Natural killer cell (primary cell): ENCODE measurements around the gene SHF. TPM values are rescaled to one million over a fixed set of nuclear protein-coding genes. Genes with fewer than 3 reads are reported as not detected.

Source experiments
- ATAC-seq, 3 donors: fragments of 150-1000 bp in 2 of 3; fragments of 200-7000 bp in 1 of 3; cut with Tn5 transposase; 1 replicate in 1 of 3; 2 replicates in 2 of 3; pipeline ENCODE4 v1.10.0; 2021; ENCODE audit warnings: mild to moderate bottlenecking in 2 of 3, moderate library complexity in 2 of 3
- DNase-seq, 2 donors: peaks; one replicate each; pipeline versions ENCODE4 v3.0.0 to v3.0.0-alpha.2; 2013 to 2021; ENCODE audit warnings: mixed read lengths in 1 of 2
- H3K27ac ChIP-seq: one replicate; pipeline ENCODE4 v1.5.1; 2013; ENCODE audit warnings: mild to moderate bottlenecking, low read length
- H3K27me3 ChIP-seq: one replicate; pipeline ENCODE4 v1.6.1; 2013; ENCODE audit warnings: low read length; ENCODE audit not compliant: control insufficient read depth, insufficient read depth
- H3K36me3 ChIP-seq: one replicate; pipeline ENCODE4 v1.6.1; 2013; ENCODE audit warnings: low read length; ENCODE audit not compliant: control insufficient read depth, insufficient read depth
- H3K4me1 ChIP-seq: one replicate; pipeline ENCODE4 v1.6.1; 2013; ENCODE audit warnings: low read length; ENCODE audit not compliant: control insufficient read depth, insufficient read depth
- H3K4me3 ChIP-seq: one replicate; pipeline ENCODE4 v1.5.1; 2013; ENCODE audit warnings: low read length
- H3K9me3 ChIP-seq: one replicate; pipeline ENCODE4 v1.6.1; 2013; ENCODE audit warnings: low read length; ENCODE audit not compliant: control insufficient read depth, insufficient read depth
- H3K27ac Mint-ChIP-seq, 2 donors: one replicate each; pipeline ENCODE4 v1.8.0; 2022; ENCODE audit warnings: mild to moderate bottlenecking in 2 of 2, mixed read lengths in 2 of 2, moderate library complexity in 1 of 2
- H3K27me3 Mint-ChIP-seq, 2 donors: one replicate each; pipeline ENCODE4 v1.8.0; 2022; ENCODE audit warnings: low read depth in 2 of 2, mixed read lengths in 2 of 2
- H3K36me3 Mint-ChIP-seq: one replicate; pipeline ENCODE4 v1.8.0; 2022; ENCODE audit warnings: mixed read lengths
- H3K4me1 Mint-ChIP-seq, 2 donors: one replicate each; pipeline ENCODE4 v1.8.0; 2022; ENCODE audit warnings: mixed read lengths in 2 of 2
- H3K4me3 Mint-ChIP-seq: one replicate; pipeline ENCODE4 v1.8.0; 2022; ENCODE audit warnings: mild to moderate bottlenecking, moderate library complexity, mixed read lengths
- H3K9me3 Mint-ChIP-seq, 2 donors: one replicate each; pipeline ENCODE4 v1.8.0; 2022; ENCODE audit warnings: mixed read lengths in 2 of 2
- WGBS: methylation state at CpG from one replicate; pipeline ENCODE4 v1.1.7; 2013; ENCODE audit warnings: missing lambda C conversion rate; ENCODE audit not compliant: insufficient coverage; 5-methylcytosine and 5-hydroxymethylcytosine counted together
- intact Hi-C: fragments of 100-400 bp; cut with micrococcal nuclease; formaldehyde crosslinking; loops from one replicate; pipeline ENCODE4 v1.14.2; 2022
- total RNA-seq, 4 donors: library from RNA; stranded (reverse); fragments of 120-200 nt in 1 of 4; gene quantifications; one replicate each; pipeline versions ENCODE4 v1.2.3 to v1.2.4, GENCODE V29; 2013 to 2022
- TF ChIP-seq, protein P1 (sequence below): fragments of 200-600 bp; IDR thresholded peaks from one replicate; pipeline ENCODE4 v1.8.0; 2022; ENCODE audit warnings: antibody characterized with exemption

SHF gene
- total RNA-seq, 3 donors from 2014 or later (not counting 1 experiment from before 2014, with no cell fraction given), result 0.94 to 2.4 (median 1.7) TPM

DNA sequence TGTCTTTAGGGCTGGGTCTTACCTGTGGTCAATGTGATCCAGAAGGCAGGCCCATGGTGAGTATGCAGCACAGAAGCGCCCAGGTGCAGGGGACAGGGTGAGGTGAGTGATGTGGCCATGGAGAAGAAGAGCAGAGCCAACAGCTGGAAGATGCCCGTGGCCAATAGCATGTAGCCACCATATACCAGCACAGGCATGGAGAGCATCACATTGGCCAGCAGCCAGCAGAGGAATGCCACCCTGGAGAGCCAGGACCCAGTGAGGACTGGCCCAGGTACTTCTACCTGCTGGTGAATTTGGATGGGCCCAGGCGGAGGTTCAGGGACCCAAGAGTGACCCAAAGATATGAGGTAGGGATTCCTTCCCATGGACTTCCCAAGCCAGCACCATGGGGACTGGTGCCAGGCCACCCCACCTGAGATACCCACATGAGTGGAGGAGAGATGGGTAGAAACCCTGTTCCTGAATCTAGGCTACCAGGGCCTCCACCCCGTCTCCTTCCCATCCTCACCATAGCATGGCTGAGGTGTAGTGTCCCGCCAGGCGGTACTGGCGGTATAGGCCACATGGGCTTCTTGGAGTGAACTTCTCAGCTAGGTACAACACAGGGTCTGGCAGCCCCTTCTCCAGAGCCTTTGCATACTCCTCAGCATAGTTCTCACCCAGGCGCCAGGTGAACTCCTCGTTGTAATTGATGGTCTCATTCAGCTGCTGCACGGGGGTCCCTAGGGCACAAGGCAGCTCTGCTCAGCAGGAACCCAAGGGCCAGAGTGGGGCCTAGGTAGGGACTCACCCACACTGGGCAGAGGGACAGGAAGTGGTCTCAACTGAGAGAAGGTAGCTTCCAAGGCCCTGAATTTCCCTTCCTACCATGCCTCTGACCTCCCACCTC lies 67.4 kb downstream of the SHF start:
- TF ChIP-seq, protein P1, sequence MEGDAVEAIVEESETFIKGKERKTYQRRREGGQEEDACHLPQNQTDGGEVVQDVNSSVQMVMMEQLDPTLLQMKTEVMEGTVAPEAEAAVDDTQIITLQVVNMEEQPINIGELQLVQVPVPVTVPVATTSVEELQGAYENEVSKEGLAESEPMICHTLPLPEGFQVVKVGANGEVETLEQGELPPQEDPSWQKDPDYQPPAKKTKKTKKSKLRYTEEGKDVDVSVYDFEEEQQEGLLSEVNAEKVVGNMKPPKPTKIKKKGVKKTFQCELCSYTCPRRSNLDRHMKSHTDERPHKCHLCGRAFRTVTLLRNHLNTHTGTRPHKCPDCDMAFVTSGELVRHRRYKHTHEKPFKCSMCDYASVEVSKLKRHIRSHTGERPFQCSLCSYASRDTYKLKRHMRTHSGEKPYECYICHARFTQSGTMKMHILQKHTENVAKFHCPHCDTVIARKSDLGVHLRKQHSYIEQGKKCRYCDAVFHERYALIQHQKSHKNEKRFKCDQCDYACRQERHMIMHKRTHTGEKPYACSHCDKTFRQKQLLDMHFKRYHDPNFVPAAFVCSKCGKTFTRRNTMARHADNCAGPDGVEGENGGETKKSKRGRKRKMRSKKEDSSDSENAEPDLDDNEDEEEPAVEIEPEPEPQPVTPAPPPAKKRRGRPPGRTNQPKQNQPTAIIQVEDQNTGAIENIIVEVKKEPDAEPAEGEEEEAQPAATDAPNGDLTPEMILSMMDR, result no peak
- intact Hi-C loops, result no loop called here
- DNase-seq (no peak), ATAC-seq (no peak)
- H3K27ac ChIP-seq, result no peak overlapping the region
- Mint-ChIP-seq H3K9me3 (no peaks in the 10 kb centered on the region), H3K4me3 (no peak overlapping the region), H3K36me3 (no peaks in the 10 kb centered on the region), H3K27ac (no peak overlapping the region), H3K4me1 (peaks cover 14 to 19% of the 10 kb centered on the region in 2 donors), H3K27me3 (peaks cover 43 to 51% of the 10 kb centered on the region in 2 donors)
- no peaks in the 10 kb centered on the region for H3K36me3 ChIP-seq
- H3K9me3 ChIP-seq, result no peaks in the 10 kb centered on the region
- H3K4me1 ChIP-seq, result peaks cover 20% of the 10 kb centered on the region
- peaks cover 28% of the 10 kb centered on the region for H3K27me3 ChIP-seq
- no peak overlapping the region for H3K4me3 ChIP-seq
- 89% methylated on average over 10 of the region's 10 CpGs for WGBS

GRCh38 chr15:45118996-45119395 lies 68.8 kb downstream of the SHF start:
- Mint-ChIP-seq H3K4me1 (peaks cover 14 to 22% of the 10 kb centered on the region in 2 donors), H3K9me3 (no peaks in the 10 kb centered on the region)
- TF ChIP-seq, protein P1, result no peak

DNA sequence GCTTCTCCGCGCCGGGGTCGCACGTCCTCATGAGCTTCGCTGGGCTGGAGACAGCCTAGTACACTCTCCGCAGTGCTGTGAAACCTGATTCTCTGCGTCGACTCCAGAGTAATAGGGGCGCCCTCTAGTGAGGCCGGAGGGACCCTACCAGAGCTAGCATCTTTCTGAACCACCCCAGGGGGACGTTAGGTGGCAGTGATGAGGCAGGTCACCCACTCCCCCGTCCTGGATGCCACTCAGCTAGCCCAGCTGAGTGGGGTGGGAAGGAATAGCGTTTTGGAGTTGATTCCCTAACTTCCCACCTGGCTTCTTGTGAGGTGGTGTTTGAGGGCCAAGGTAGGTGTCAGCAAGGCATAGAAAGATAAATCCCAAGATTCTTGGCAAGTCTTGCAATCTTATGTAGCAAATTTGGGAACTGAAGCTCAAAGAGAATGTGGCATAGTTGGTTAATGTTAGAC lies 69.6 kb downstream of the SHF start:
- Histone ChIP-seq H3K27me3 (peaks cover 49% of the 10 kb centered on the region), H3K36me3 (no peaks in the 10 kb centered on the region), H3K9me3 (no peaks in the 10 kb centered on the region), H3K4me3 (no peak overlapping the region), H3K27ac (no peak overlapping the region), H3K4me1 (peaks cover 28% of the 10 kb centered on the region)
- intact Hi-C loops, result no loop called here
- Mint-ChIP-seq H3K27ac (peak overlapping the region in 1 of 2 donors; percentile 3), H3K9me3 (no peaks in the 10 kb centered on the region), H3K27me3 (peaks cover 57 to 60% of the 10 kb centered on the region in 2 donors), H3K36me3 (no peaks in the 10 kb centered on the region), H3K4me3 (peak overlapping the region; percentile 88), H3K4me1 (peaks cover 14 to 24% of the 10 kb centered on the region in 2 donors)
- TF ChIP-seq, protein P1, result peak; percentile 99
- peak; percentile 98 to 100 (median 100) for ATAC-seq
- peak; percentile 69 to 91 for DNase-seq
- under 1% methylated on average over 14 of the region's 14 CpGs for WGBS

More at GRCh38 chr15:45118996-45119395, 68.8 kb downstream of the SHF start:
- Mint-ChIP-seq H3K27me3 (peaks cover 53 to 57% of the 10 kb centered on the region in 2 donors), H3K4me3 (no peak overlapping the region), H3K36me3 (no peaks in the 10 kb centered on the region), H3K27ac (no peak overlapping the region)
- no peaks in the 10 kb centered on the region for H3K9me3 ChIP-seq
- H3K4me1 ChIP-seq, result peaks cover 27% of the 10 kb centered on the region
- no peak overlapping the region for H3K27ac ChIP-seq
- H3K27me3 ChIP-seq, result peaks cover 40% of the 10 kb centered on the region
- 92% methylated on average over 5 of the region's 5 CpGs for WGBS
- ATAC-seq, result no peak
- DNase-seq, result no peak
- intact Hi-C loops, result no loop called here
- no peak overlapping the region for H3K4me3 ChIP-seq
- H3K36me3 ChIP-seq, result no peaks in the 10 kb centered on the region
